ENCODE results near the gene SP2.

The SP2 gene

GRCh38 chr17:47870056-47870455 is 26.0 kb upstream of the SP2 start:
- DNase-seq (ENCODE audit: low spot score), result no peak

- no peak for DNase-seq (ENCODE audit: low spot score)
Measured at GRCh38 chr17:47871048-47871447, 25.0 kb upstream of the SP2 start.

- DNase-seq (ENCODE audit: low spot score), result no peak
Measured at GRCh38 chr17:47872019-47872650, 23.9 kb upstream of the SP2 start.

DNA sequence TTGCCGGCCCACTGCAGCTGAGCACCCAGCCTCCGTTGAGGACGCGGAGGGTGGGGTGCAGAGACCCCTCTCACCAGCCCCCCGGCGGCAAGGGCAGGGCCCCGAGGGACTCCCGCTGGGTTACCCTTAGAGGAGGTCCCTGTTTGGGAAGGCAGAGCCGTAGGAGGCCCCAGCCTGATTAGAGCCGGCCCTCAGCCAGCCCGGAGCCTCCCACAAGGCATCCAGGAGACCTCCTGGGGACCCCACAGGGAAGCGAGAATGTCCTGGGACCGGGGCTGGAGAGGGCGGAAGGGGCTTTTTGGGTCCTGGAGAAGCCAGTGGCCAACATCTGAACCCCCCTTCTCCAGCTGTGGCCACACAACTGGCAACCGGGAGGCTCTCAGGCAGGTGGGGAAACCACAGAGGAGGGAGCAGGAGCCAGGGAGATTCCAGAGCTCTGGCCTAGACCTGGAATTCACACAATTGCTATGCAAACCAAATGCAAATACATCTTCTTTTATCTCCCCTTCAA is 23.3 kb upstream of the SP2 start:
- DNase-seq (ENCODE audit: low spot score), result no peak

GRCh38 chr17:47873200-47874090 is 22.6 kb upstream of the SP2 start:
- no peak for DNase-seq (ENCODE audit: low spot score)

- no peak for DNase-seq (ENCODE audit: low spot score)
Measured at GRCh38 chr17:47875011-47875985, 20.7 kb upstream of the SP2 start.

DNA sequence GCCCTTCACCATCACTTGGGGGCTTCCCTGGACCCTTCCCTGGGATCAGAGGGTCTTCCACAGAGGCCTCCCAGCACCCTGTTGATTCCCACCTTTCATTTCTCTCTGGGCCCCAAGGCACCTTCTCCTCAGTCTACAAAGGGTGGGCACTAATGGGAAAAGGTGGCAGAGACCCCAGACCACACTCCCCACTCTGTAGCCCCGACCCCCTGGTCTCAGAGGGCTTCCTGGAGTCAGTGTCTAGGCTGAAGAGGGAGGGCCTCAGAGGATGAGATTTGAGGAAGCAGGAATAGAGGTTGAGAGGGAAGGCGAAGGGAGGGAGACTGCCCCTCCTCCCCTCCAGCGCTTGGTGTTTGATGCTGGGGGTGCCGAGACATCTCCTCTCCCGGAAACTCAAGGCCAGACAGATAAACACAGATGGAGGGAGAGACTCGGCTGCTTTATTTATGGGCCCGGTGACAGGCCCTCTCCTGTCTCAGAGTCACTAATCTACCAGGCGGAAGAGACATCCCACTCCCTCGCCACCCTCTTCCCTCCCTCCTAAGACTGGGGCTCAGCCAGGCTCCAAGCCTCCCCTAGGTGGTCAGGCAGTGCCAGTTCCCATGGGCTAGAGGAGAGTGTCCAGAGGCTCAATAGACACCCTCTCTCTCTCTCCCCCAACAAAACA is 18.5 kb upstream of the SP2 start:
- DNase-seq (ENCODE audit: low spot score), result no peak

DNA sequence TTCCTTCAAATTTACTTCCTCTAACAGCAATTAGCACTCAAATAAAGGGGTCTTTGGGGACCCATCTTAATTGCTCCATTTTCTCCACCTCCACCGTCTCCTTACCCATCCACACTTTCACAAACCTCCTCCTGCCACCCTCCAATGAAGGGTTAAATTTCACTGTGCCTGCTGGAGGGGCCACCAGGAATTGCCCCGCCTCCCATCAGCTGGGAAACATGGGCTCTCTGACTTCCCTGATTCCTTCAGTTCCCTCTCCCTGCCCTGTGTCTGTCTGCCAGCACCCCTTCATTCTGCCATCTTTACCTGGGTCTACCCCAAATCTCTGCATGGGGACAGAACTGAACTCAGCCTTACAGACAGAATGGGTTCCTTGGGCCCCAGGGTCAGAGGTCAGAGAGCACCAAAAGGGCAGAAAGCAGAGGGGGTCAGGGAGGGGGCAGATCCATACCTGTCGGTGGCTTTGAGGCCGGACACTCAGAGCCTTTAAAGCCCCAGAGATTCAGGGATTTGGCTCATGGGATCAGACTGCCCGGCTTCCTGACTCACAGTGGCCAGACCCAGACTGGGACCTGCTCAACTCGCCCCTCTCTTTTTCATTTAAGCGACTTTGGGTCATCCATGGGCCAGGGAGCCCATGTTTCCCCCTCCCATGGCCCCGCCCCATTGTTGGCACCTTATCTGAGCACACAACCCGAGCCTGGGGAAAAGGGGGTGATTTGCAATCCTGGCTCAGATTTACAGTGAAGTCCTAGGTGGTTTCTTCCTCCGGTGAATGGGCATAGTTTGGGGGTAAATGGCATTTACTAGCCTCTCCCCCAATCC is 17.6 kb upstream of the SP2 start:
- DNase-seq (ENCODE audit: low spot score), result no peak

- DNase-seq (ENCODE audit: low spot score), result no peak
Measured at GRCh38 chr17:47879028-47879585, 16.9 kb upstream of the SP2 start.

- no peak for DNase-seq (ENCODE audit: low spot score)
Measured at GRCh38 chr17:47879776-47880454, 16.1 kb upstream of the SP2 start.

- DNase-seq (ENCODE audit: low spot score), result no peak
Measured at GRCh38 chr17:47882247-47882646, 13.8 kb upstream of the SP2 start.

GRCh38 chr17:47882695-47883588 is 13.1 kb upstream of the SP2 start:
- no peak for DNase-seq (ENCODE audit: low spot score)

DNA sequence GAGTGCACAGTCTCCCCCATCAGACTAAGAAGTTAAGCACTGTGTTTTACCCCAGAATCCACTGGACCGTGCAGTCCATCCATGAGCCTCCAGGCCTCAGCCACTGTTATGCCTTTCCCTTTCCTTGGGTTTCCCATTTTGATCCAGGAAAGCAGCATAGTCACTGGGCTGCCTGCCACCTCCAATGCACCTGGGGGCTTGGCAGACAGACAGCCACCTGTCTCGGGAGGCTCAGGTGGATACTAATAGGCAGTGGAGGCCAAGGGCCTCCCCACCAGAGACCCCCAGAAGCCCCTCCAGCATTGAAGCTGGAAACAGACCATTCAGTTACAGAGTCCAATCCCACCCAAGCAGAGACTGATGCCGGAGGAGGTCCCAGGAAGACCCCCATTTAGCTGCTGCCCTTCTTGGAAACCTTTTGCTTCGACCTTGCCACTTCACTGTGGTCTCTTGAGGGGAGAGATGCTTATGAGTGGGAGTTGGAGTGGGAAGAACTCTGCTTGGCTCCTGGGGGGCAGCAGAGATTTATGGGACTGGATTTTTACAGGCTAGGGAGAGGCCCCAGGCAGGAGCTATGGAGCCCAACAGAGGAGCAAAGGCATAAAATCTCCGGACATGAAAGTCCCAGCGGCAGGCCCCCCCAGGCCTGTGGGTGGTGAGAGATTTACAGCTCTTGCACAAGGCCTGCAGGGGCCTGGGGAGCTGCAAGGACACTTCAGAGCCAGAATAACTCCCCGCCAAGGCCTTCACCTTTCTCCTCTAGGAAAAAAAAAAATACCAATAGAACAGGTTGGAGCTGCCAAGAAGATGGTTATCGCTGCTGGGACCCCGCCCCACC is 12.2 kb upstream of the SP2 start:
- no peak for DNase-seq (ENCODE audit: low spot score)

DNA sequence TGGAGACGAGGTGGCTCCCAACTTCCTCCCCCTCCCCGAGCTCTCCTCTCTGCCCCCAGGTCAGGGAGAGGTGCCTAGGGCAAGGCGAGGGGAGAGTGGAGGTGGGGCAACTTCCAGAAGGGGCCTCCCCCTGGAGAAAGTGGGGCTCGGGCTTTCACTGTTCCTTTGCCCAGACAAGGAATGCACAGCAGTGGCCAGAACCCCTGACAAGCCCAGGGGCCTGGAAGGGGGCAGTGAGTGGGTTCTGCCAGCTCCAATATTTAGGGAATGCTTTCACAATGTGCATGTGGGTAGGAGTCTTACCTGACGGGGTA is 11.7 kb upstream of the SP2 start:
- DNase-seq (ENCODE audit: low spot score), result no peak

DNA sequence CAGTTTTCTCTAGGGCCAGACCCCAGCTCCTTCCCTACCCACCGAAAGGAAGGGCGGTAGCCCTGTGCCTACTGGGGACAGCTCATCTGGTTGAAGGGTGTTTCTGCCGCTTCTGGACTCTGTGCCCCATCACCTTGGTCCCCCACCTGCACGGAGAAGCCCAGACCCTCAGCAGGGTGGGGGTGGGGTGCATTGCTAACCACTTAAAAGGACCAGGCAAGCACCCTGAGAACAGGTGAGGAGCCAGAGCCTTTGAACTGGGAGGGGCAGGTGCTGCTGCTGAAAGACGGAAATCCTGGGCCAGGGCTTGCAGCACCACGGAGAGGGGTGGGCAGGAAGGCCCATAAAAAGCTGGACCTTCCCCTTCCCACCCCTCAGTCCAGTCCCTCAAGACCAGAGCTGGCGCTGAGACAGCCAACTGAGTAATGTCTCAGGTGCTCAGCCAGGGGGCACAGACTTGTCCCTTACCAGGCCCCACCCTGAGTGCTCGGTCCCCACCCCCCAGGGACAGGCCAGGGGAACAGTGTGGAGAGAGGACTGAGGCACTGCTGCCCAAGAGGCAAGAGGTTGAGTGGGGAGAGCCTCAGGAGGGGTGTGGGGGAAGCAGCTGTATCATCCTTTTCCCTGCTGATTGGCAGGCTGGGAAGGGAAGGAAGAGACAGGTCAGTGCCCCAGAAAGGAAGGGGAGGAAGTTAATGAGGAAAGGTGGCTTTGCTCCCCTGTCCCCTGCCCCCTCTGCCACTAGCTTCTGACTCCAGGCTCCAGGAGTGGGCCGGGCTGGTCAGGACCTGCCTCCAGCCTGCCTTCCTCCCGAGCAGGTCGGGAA is 10.9 kb upstream of the SP2 start:
- no peak for DNase-seq (ENCODE audit: low spot score)

DNA sequence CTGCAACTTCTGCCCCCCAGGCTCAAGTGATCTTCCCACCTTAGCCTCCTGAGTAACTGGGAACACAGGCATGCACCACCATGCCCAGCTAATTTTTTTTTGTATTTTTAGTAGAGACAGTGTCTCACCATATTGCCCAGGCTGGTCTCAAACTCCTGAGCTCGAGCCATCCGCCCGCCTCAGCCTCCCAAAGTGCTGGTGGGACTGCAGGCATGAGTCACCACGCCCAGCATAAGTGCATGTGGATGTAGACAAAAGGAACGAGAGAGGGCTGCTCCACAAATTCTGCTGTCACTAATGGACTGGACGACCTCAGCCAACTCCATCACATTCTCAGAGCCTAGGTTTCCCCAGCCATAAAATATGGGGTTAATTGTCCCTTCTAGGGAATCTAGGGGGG is 7.7 kb upstream of the SP2 start:
- DNase-seq (ENCODE audit: low spot score), result no peak

Measured in globus pallidus (tissue), 1 donor.